AG04449 (cell line): ENCODE results near the gene SNCAIP.

Source experiments
- CTCF ChIA-PET: fragments of 350-600 bp; formaldehyde crosslinking; extraction: SDS; loops from one replicate; lab custom pipeline; 2021; ENCODE audit warnings: antibody characterized with exemption; lab: Yijun Ruan, JAX
- POLR2A ChIA-PET: fragments of 400-600, 350-600 bp; formaldehyde crosslinking; extraction: SDS; loops from one replicate; lab custom pipeline; 2020; ENCODE audit warnings: antibody characterized with exemption, inconsistent platforms; lab: Yijun Ruan, JAX
- DNase-seq: peaks from one replicate; pipeline ENCODE4 v3.0.0-alpha.2; 2010; ENCODE audit warnings: low read depth, low spot score
- H3K4me3 ChIP-seq: 2 replicates; pipeline ENCODE4 v1.5.1; 2011; ENCODE audit warnings: low read depth, mild to moderate bottlenecking, control low read depth, low read length
- CTCF ChIP-seq: IDR thresholded peaks from one replicate; pipeline ENCODE4 v1.5.1; 2011; ENCODE audit warnings: mild to moderate bottlenecking, moderate library complexity, low read length, control low read depth, inconsistent platforms; ENCODE audit not compliant: insufficient read depth; ENCODE audit errors: missing control alignments

The SNCAIP gene

GRCh38 chr5:122297587-122298298 is 14.3 kb upstream of the SNCAIP start:
- no peak overlapping the region for H3K4me3 ChIP-seq
- DNase-seq = no peak
- no peak for TF ChIP-seq CTCF
- ChIA-PET POLR2A (no interaction called here), CTCF (no interaction called here)

GRCh38 chr5:122300374-122300773 is 11.7 kb upstream of the SNCAIP start:
- no peak for TF ChIP-seq CTCF
- no peak overlapping the region for H3K4me3 ChIP-seq
- no peak for DNase-seq
- CTCF ChIA-PET = no interaction called here
- POLR2A ChIA-PET = no interaction called here

- no peak for TF ChIP-seq CTCF
- no peak overlapping the region for H3K4me3 ChIP-seq
- POLR2A ChIA-PET = no interaction called here
- CTCF ChIA-PET = no interaction called here
- DNase-seq = no peak
Measured at GRCh38 chr5:122301016-122301415, 11.0 kb upstream of the SNCAIP start.

GRCh38 chr5:122304471-122305215 is 7.4 kb upstream of the SNCAIP start:
- DNase-seq = no peak
- POLR2A ChIA-PET = no interaction called here
- H3K4me3 ChIP-seq = no peak overlapping the region
- no peak for TF ChIP-seq CTCF
- CTCF ChIA-PET = no interaction called here

- DNase-seq = no peak
- CTCF ChIA-PET = no interaction called here
- POLR2A ChIA-PET = no interaction called here
- TF ChIP-seq CTCF = no peak
- H3K4me3 ChIP-seq = no peak overlapping the region
Measured at GRCh38 chr5:122306461-122306860, 5.6 kb upstream of the SNCAIP start.

- DNase-seq = no peak
- peak overlapping the region; percentile 1; the same call in 1 of the 2 replicates for H3K4me3 ChIP-seq
- ChIA-PET CTCF (no interaction called here), POLR2A (no interaction called here)
- no peak for TF ChIP-seq CTCF
Measured at GRCh38 chr5:122310889-122311288, 1.1 kb upstream of the SNCAIP start.
